Measurements from ENCODE around the gene TST.

Gene TST

GRCh38 chr22:37030560-37031281 is 11.5 kb upstream of the TST start:
- DNase-seq (ENCODE audit: insufficient read length, low spot score) (no peak), FAIRE-seq (no peak)
- no peak for TF ChIP-seq CTCF (IDR thresholded peaks at IDR 0.05; ENCODE audit: insufficient read depth, missing control alignments)

- TF ChIP-seq CTCF (IDR thresholded peaks at IDR 0.05; ENCODE audit: insufficient read depth, missing control alignments), result no peak
- DNase-seq (ENCODE audit: insufficient read length, low spot score), result no peak
- no peak for FAIRE-seq
Observed at GRCh38 chr22:37028692-37029674, 9.7 kb upstream of the TST start.

- DNase-seq (ENCODE audit: insufficient read length, low spot score) (no peak), FAIRE-seq (no peak)
- no peak for TF ChIP-seq CTCF (IDR thresholded peaks at IDR 0.05; ENCODE audit: insufficient read depth, missing control alignments)
Observed at GRCh38 chr22:37027556-37027955, 8.3 kb upstream of the TST start.

GRCh38 chr22:37026325-37026724 is 7.1 kb upstream of the TST start:
- DNase-seq (ENCODE audit: insufficient read length, low spot score), result no peak
- TF ChIP-seq CTCF (IDR thresholded peaks at IDR 0.05; ENCODE audit: insufficient read depth, missing control alignments), result no peak
- no peak for FAIRE-seq

- no peak for DNase-seq (ENCODE audit: insufficient read length, low spot score)
- FAIRE-seq, result no peak
- TF ChIP-seq CTCF (IDR thresholded peaks at IDR 0.05; ENCODE audit: insufficient read depth, missing control alignments), result no peak
Observed at GRCh38 chr22:37025500-37026070, 6.3 kb upstream of the TST start.

GRCh38 chr22:37024339-37025157 is 5.3 kb upstream of the TST start:
- DNase-seq (ENCODE audit: insufficient read length, low spot score), result no peak
- TF ChIP-seq CTCF (IDR thresholded peaks at IDR 0.05; ENCODE audit: insufficient read depth, missing control alignments), result no peak
- no peak for FAIRE-seq
